Measurements from ENCODE around the gene CHRNA9. TPM values are rescaled to one million over a fixed set of nuclear protein-coding genes. Genes with fewer than 3 reads are reported as not detected.

The CHRNA9 gene
- total and polyA plus RNA-seq, 2 of the 13 experiments (the other 11 are each of a cell fraction or from before 2014, with no cell fraction given) = not detected

DNA sequence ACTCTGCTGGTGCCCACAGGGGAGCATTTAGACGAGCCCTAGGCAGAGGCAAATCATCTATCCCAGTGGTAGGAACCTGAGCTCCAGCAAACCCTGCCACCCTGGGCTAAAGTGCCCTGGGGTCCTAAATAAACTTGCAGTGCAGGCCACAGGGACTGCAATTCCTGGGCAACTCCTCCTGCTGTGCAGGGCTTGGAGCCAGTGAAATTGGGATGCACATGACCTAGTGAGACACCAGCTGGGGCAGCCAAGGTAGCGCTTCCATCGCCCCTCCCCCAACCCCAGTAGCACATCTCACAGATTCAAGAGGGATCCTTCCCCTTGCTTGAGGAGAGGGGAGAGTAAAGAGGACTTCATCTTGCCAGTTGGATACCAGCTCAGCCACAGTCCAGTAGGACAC is 44.1 kb downstream of the CHRNA9 start:
- no peak overlapping the region for H3K4me2 ChIP-seq (ENCODE audit: low read depth, low read length)
- peaks cover 0 to 1% of the 10 kb centered on the region in 2 experiments; a peak in 2 of 5 replicates for H3K27me3 ChIP-seq (ENCODE audit: control insufficient read depth in 1 of 2, insufficient read depth in 2 of 2, low read length in 2 of 2)
- H3K79me2 ChIP-seq (ENCODE audit: insufficient read depth, low read length) = no peaks in the 10 kb centered on the region
- no peaks in the 10 kb centered on the region for H3K36me3 ChIP-seq (replicated peaks in 1 of 2; ENCODE audit: control insufficient read depth in 1 of 2, insufficient read depth in 2 of 2, low read length in 2 of 2)
- DNase-seq (ENCODE audit: low spot score) = no peak
- no peak for TF ChIP-seq MEIS1 (CRISPR knock-in tag; IDR thresholded peaks at IDR 0.05; ENCODE audit: borderline replicate concordance)
- TF ChIP-seq, protein P1, sequence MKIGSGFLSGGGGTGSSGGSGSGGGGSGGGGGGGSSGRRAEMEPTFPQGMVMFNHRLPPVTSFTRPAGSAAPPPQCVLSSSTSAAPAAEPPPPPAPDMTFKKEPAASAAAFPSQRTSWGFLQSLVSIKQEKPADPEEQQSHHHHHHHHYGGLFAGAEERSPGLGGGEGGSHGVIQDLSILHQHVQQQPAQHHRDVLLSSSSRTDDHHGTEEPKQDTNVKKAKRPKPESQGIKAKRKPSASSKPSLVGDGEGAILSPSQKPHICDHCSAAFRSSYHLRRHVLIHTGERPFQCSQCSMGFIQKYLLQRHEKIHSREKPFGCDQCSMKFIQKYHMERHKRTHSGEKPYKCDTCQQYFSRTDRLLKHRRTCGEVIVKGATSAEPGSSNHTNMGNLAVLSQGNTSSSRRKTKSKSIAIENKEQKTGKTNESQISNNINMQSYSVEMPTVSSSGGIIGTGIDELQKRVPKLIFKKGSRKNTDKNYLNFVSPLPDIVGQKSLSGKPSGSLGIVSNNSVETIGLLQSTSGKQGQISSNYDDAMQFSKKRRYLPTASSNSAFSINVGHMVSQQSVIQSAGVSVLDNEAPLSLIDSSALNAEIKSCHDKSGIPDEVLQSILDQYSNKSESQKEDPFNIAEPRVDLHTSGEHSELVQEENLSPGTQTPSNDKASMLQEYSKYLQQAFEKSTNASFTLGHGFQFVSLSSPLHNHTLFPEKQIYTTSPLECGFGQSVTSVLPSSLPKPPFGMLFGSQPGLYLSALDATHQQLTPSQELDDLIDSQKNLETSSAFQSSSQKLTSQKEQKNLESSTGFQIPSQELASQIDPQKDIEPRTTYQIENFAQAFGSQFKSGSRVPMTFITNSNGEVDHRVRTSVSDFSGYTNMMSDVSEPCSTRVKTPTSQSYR (CRISPR knock-in tag; IDR thresholded peaks at IDR 0.05; ENCODE audit: borderline replicate concordance) = 0 out of 2 replicates have a peak, but pooled peaks have one; percentile 15
- BruUV-seq (replicated peaks) = no TSS peak
- no peak for ATAC-seq
- no peak overlapping the region for H3K4me3 ChIP-seq (replicated peaks in 1 of 3; ENCODE audit: insufficient read depth in 1 of 3, low read depth in 2 of 3, low read length in 3 of 3)
- no peaks in the 10 kb centered on the region for H4K20me1 ChIP-seq (ENCODE audit: insufficient read depth, low read length)
- H3K9me3 ChIP-seq (ENCODE audit: low read length) = no peaks in the 10 kb centered on the region
- H3K4me1 ChIP-seq (ENCODE audit: insufficient read depth, low read length) = no peaks in the 10 kb centered on the region
- no peak for FAIRE-seq
- WGBS (ENCODE audit: low lambda C conversion rate) = no CpG with 5 or more reads among the region's 3 CpGs
- in situ Hi-C loops (cut with HindIII; ENCODE audit: extremely low pct_ligation_motif_present, low pct_unique_long_range_greater_than_20kb) (no loop called here), intact Hi-C loops (cut with micrococcal nuclease; ENCODE audit: unreplicated experiment) (no loop called here)
- H3K9ac ChIP-seq (ENCODE audit: insufficient read depth, low read depth, low read length) = no peak overlapping the region
- no peak overlapping the region for H2AFZ ChIP-seq (ENCODE audit: low read length)
- ChIA-PET CTCF (ENCODE audit: low intra/inter-chr PET ratio, low total read pairs) (no interaction called here), POLR2A (no interaction called here)
- H3K27ac ChIP-seq (ENCODE audit: extremely low read length, insufficient read depth, low read length) = no peak overlapping the region

DNA sequence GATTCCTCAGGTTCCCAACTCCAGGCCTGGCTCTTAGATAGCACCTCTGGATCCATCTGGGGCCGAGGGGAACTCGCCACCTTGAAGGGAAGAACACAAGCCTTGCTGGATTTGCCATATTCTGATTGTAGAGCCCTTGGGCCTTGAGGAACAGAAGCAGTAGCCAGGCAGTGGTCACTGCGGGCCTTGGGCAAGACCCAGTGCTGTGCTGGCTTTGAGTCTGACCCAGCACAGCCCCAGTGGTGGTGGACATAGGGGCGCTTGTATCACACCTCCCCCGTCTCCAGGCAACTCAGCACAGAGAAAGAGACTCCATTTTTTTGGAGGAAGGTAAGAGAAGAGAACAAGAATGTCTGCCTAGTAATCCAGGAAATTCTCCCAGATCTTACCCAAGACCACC is 45.5 kb downstream of the CHRNA9 start:
- WGBS (ENCODE audit: low lambda C conversion rate) = 24% methylated on average over 2 of the region's 5 CpGs
- H3K27ac ChIP-seq (ENCODE audit: extremely low read length, insufficient read depth, low read length) = no peak overlapping the region
- TF ChIP-seq POLR2A (IDR thresholded peaks at IDR 0.05; ENCODE audit: insufficient read depth in 1 of 2, low read depth in 2 of 2, low read length in 2 of 2) (no peak), AGO1 (IDR thresholded peaks at IDR 0.05; ENCODE audit: low read depth, low read length, poor library complexity, severe bottlenecking) (no peak), SIX1 (CRISPR knock-in tag; IDR thresholded peaks at IDR 0.05; ENCODE audit: borderline replicate concordance) (no peak), RBM22 (optimal IDR thresholded peaks at IDR 0.05; ENCODE audit: low read length) (no peak), ZNF484 (CRISPR knock-in tag; IDR thresholded peaks at IDR 0.05; ENCODE audit: borderline replicate concordance, low read depth) (no peak), FOXK1 (CRISPR knock-in tag; IDR thresholded peaks at IDR 0.05; ENCODE audit: borderline replicate concordance, low read depth) (no peak), ZKSCAN5 (CRISPR knock-in tag; IDR thresholded peaks at IDR 0.05) (no peak), ZNF839 (CRISPR knock-in tag; IDR thresholded peaks at IDR 0.05; ENCODE audit: borderline replicate concordance) (no peak), ZNF326 (CRISPR knock-in tag; IDR thresholded peaks at IDR 0.05; ENCODE audit: borderline replicate concordance) (no peak), FOXC1 (CRISPR knock-in tag; IDR thresholded peaks at IDR 0.05; ENCODE audit: borderline replicate concordance) (no peak), ZNF589 (CRISPR knock-in tag; conservative IDR thresholded peaks at IDR 0.05) (no peak)
- TF ChIP-seq, protein P2, sequence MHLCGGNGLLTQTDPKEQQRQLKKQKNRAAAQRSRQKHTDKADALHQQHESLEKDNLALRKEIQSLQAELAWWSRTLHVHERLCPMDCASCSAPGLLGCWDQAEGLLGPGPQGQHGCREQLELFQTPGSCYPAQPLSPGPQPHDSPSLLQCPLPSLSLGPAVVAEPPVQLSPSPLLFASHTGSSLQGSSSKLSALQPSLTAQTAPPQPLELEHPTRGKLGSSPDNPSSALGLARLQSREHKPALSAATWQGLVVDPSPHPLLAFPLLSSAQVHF (CRISPR knock-in tag; IDR thresholded peaks at IDR 0.05) = no peak
- TF ChIP-seq, protein P3, sequence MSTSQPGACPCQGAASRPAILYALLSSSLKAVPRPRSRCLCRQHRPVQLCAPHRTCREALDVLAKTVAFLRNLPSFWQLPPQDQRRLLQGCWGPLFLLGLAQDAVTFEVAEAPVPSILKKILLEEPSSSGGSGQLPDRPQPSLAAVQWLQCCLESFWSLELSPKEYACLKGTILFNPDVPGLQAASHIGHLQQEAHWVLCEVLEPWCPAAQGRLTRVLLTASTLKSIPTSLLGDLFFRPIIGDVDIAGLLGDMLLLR (CRISPR knock-in tag; IDR thresholded peaks at IDR 0.05) = no peak

More for the DNA sequence above, 45.5 kb downstream of the CHRNA9 start:
- no peaks in the 10 kb centered on the region for H3K4me1 ChIP-seq (ENCODE audit: insufficient read depth, low read length)
- in situ Hi-C loops (cut with HindIII; ENCODE audit: extremely low pct_ligation_motif_present, low pct_unique_long_range_greater_than_20kb) (no loop called here), intact Hi-C loops (cut with micrococcal nuclease; ENCODE audit: unreplicated experiment) (no loop called here)
- no peaks in the 10 kb centered on the region for H4K20me1 ChIP-seq (ENCODE audit: insufficient read depth, low read length)
- no peak for DNase-seq (ENCODE audit: low spot score)
- no TSS peak for BruUV-seq (replicated peaks)
- no peak overlapping the region for H3K4me3 ChIP-seq (replicated peaks in 1 of 3; ENCODE audit: insufficient read depth in 1 of 3, low read depth in 2 of 3, low read length in 3 of 3)
- no peaks in the 10 kb centered on the region; a peak in 1 of 5 replicates for H3K27me3 ChIP-seq (ENCODE audit: control insufficient read depth in 1 of 2, insufficient read depth in 2 of 2, low read length in 2 of 2)
- no peaks in the 10 kb centered on the region for H3K36me3 ChIP-seq (replicated peaks in 1 of 2; ENCODE audit: control insufficient read depth in 1 of 2, insufficient read depth in 2 of 2, low read length in 2 of 2)
- no peak overlapping the region for H3K9ac ChIP-seq (ENCODE audit: insufficient read depth, low read depth, low read length)
- ATAC-seq = no peak
- ChIA-PET CTCF (ENCODE audit: low intra/inter-chr PET ratio, low total read pairs) (no interaction called here), POLR2A (no interaction called here)
- no peak overlapping the region for H2AFZ ChIP-seq (ENCODE audit: low read length)
- H3K79me2 ChIP-seq (ENCODE audit: insufficient read depth, low read length) = no peaks in the 10 kb centered on the region
- H3K4me2 ChIP-seq (ENCODE audit: low read depth, low read length) = no peak overlapping the region
- no peak for FAIRE-seq
- H3K9me3 ChIP-seq (ENCODE audit: low read length) = no peaks in the 10 kb centered on the region
